Uterus (tissue), 4 donors: Measurements from ENCODE around the gene XKRX. TPM values are rescaled to one million over a fixed set of nuclear protein-coding genes. Genes with fewer than 3 reads are reported as not detected.

ENCODE experiments used
- DNase-seq, 2 donors: peaks; one replicate each; pipeline ENCODE4 v3.0.0-alpha.2; 2019 to 2020
- H3K27ac ChIP-seq, 2 donors: fragments of 200-600 bp; sonication (generic); 1 replicate in 1 of 2; 2 replicates in 1 of 2; pipeline ENCODE4 v1.5.1; 2016 to 2018
- H3K27me3 ChIP-seq, 2 donors: fragments of 200-600 bp; sonication (generic); one replicate each; pipeline ENCODE4 v1.5.1; 2018 to 2019; ENCODE audit warnings: control low read depth in 1 of 2
- H3K36me3 ChIP-seq, 2 donors: fragments of 200-600 bp; sonication (generic); one replicate each; pipeline ENCODE4 v1.5.1; 2019; ENCODE audit warnings: control low read depth in 1 of 2
- H3K4me1 ChIP-seq, 2 donors: fragments of 200-600 bp; sonication (generic); one replicate each; pipeline ENCODE4 v1.5.1; 2018 to 2019; ENCODE audit warnings: control low read depth in 1 of 2
- H3K4me3 ChIP-seq, 2 donors: fragments of 200-600 bp; sonication (generic); 1 replicate in 1 of 2; 2 replicates in 1 of 2; pipeline ENCODE4 v1.5.1; 2018 to 2019; ENCODE audit warnings: mild to moderate bottlenecking in 1 of 2
- H3K9me3 ChIP-seq, 2 donors: fragments of 200-600 bp; sonication (generic); one replicate each; pipeline ENCODE4 v1.5.1; 2019; ENCODE audit warnings: control low read depth in 1 of 2
- CTCF ChIP-seq, 4 experiments: fragments of 200-600 bp in 2 of 4; fragments of 450-650 bp in 2 of 4; sonication (generic) in 2 of 4; IDR thresholded peaks; one replicate each; pipeline ENCODE4 v1.5.1; 2016 to 2019; ENCODE audit warnings: antibody characterized with exemption in 4 of 4, mild to moderate bottlenecking in 2 of 4, moderate library complexity in 1 of 4
- POLR2A ChIP-seq, 2 donors: fragments of 450-650 bp; IDR thresholded peaks; one replicate each; pipeline ENCODE4 v1.6.1; 2016; ENCODE audit warnings: antibody characterized with exemption in 2 of 2, mild to moderate bottlenecking in 1 of 2, moderate library complexity in 1 of 2
- intact Hi-C: fragments of 100-400 bp; cut with DNase I; formaldehyde crosslinking; loops from one replicate; pipeline ENCODE4 v1.15.1; 2023; ENCODE audit warnings: low total_unique reads
- total RNA-seq, 4 donors: library from RNA; depleted of rRNA in 3 of 4; stranded (reverse); fragments of >200 nt in 3 of 4; gene quantifications; one replicate each; pipeline versions ENCODE4 v1.1.0 to v1.2.4, GENCODE V29; 2014 to 2023
- donor health status: DM: yes; HTN: yes; CAD: no.

Gene XKRX
- total RNA-seq, 4 donors from 2014 or later, result 0.24 to 1.3 (median 0.59) TPM; not detected in 1

DNA sequence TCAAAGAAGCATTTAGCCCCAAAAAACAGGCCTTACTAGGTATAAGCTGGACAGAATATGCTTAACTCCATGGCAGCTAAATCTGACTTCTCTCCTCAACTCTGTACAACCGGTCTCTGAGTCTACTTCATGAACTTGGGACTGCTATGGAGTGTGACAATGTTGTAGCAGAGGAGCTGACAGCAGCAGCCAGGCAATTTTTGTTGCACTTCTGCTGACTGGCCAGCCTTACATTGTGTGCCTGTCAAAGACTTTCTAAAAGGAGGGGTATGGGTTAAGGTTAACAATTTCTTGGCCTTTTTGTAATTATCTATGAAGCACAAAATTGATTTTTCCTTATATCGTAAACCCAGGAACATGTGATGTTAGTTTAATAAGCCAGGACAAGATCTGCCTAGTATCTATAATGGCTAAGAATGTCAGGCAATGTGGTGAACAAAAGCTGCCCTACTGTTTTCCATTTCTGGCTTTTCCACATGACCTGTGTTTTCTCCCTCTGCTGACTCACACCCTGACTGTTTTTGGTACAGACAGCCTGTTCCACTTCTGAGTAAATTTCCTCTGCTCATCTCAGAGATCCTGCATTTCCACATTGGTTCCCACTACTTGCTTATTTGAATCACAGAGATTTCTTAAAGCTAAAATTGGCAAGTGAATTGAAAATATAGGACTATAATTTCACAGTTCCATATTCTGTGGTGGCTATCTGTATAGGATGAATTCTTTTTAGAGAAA, 63.9 kb downstream of the XKRX start:
- intact Hi-C loops, result no loop called here
- Histone ChIP-seq H3K27me3 (no peaks in the 10 kb centered on the region), H3K27ac (peak overlapping the region; percentile 47 to 63)

More for the DNA sequence above, 63.9 kb downstream of the XKRX start:
- DNase-seq, result peak in 1 of 2 donors; percentile 24
- H3K4me3 ChIP-seq, result no peak overlapping the region
- H3K36me3 ChIP-seq, result no peaks in the 10 kb centered on the region
- no peaks in the 10 kb centered on the region for H3K4me1 ChIP-seq
- H3K9me3 ChIP-seq, result no peaks in the 10 kb centered on the region
- TF ChIP-seq POLR2A (IDR thresholded peaks at IDR 0.05) (no peak), CTCF (IDR thresholded peaks at IDR 0.05) (no peak)

Other genes with a start within 250 kb of the XKRX start
- gene SYTL4, start 196.8 kb downstream of the XKRX start, total RNA-seq, result 100 to 1,000 TPM in 1 of 4 donors, 10 to 100 TPM in 3; 48.0 to 169 (median 83.8) TPM
- 10 to 100 TPM; 11.1 to 24.8 (median 15.5) TPM for gene CSTF2, start 108.5 kb downstream of the XKRX start, total RNA-seq
- gene NOX1, start 54.6 kb downstream of the XKRX start, total RNA-seq, result not detected
- not detected for gene ARL13A, start 40.8 kb upstream of the XKRX start, total RNA-seq
- 10 to 100 TPM; 13.1 to 19.1 (median 16.1) TPM for gene TRMT2B, start 123.2 kb upstream of the XKRX start, total RNA-seq
- gene TMEM35A, start 150.0 kb upstream of the XKRX start, total RNA-seq, result 1 to 10 TPM in 2 of 4 donors, not detected in 2; 4.0 to 4.7 TPM
- gene CENPI, start 169.3 kb upstream of the XKRX start, total RNA-seq, result 10 to 100 TPM in 2 of 4 donors, 1 to 10 TPM in 2; 2.7 to 24.7 (median 8.6) TPM